Measurements from ENCODE around the gene RTP1. TPM values are rescaled to one million over a fixed set of nuclear protein-coding genes. Genes with fewer than 3 reads are reported as not detected.

The RTP1 gene
- total and polyA plus RNA-seq, 2 of the 4 experiments (the other 2 are of a cell fraction) = not detected

GRCh38 chr3:187208159-187208558 is 10.9 kb downstream of the RTP1 start:
- Histone ChIP-seq H3K18ac (ENCODE audit: low read depth, low read length) (no peak overlapping the region), H2BK15ac (ENCODE audit: low read depth, low read length) (no peak overlapping the region), H4K91ac (ENCODE audit: insufficient read depth, low read depth, low read length) (no peak overlapping the region), H3K4me1 (ENCODE audit: control insufficient read depth, insufficient read depth, low read length) (peaks cover 8% of the 10 kb centered on the region), H3K79me1 (ENCODE audit: low read depth in 1 of 2, low read length in 2 of 2) (no peaks in the 10 kb centered on the region), H3K23ac (ENCODE audit: low read depth, low read length) (no peak overlapping the region), H2AFZ (replicated peaks; ENCODE audit: low read length, poor library complexity) (no peak overlapping the region), H4K5ac (ENCODE audit: low read depth, low read length) (no peak overlapping the region), H3K56ac (ENCODE audit: extremely low read depth, insufficient read depth, low read length) (no peak overlapping the region), H2BK5ac (ENCODE audit: low read depth, low read length, poor library complexity, severe bottlenecking) (no peak overlapping the region), H3K27me3 (ENCODE audit: control insufficient read depth, insufficient read depth, low read length) (peaks cover 12% of the 10 kb centered on the region), H3K9me1 (ENCODE audit: insufficient read depth, low read length) (no peaks in the 10 kb centered on the region), H2BK20ac (ENCODE audit: low read depth, low read length) (no peak overlapping the region), H3K4ac (ENCODE audit: low read depth, low read length) (no peak overlapping the region), H3K14ac (replicated peaks; ENCODE audit: low read depth, low read length) (no peak overlapping the region), H2BK120ac (ENCODE audit: low read depth, low read length) (no peak overlapping the region), H3K9me3 (ENCODE audit: control insufficient read depth, insufficient read depth, low read length) (peaks cover 2% of the 10 kb centered on the region; the same call in 1 of the 2 replicates), H2AK9ac (replicated peaks; ENCODE audit: low read depth, low read length, poor library complexity) (no peak overlapping the region), H4K20me1 (ENCODE audit: insufficient read depth, low read length) (no peaks in the 10 kb centered on the region), H3K9ac (ENCODE audit: low read depth, low read length) (no peak overlapping the region), H4K8ac (ENCODE audit: low read depth in 2 of 2, low read length in 2 of 2) (no peak overlapping the region), H2AK5ac (ENCODE audit: low read depth, low read length) (no peak overlapping the region), H3K4me2 (ENCODE audit: low read depth, low read length) (no peak overlapping the region), H3K36me3 (ENCODE audit: control insufficient read depth, insufficient read depth, low read length) (no peaks in the 10 kb centered on the region), H3K27ac (ENCODE audit: insufficient read depth, low read length) (no peak overlapping the region), H3K4me3 (ENCODE audit: insufficient read depth, low read depth, low read length) (no peak overlapping the region)
- no TSS peak for BruUV-seq (replicated peaks)
- peak; percentile 29 for DNase-seq
- ChIA-PET POLR2A (ENCODE audit: unreplicated experiment) (no interaction called here), CTCF (no interaction called here)
- dilution Hi-C loops (cut with HindIII; ENCODE audit: low sequenced_read_pairs, unreplicated experiment) = loop anchor here (25.0 kb wide), 1 partner anchor 479 kb away; no protein-coding TSS in a partner anchor
- no peak for TF ChIP-seq SMC3 (IDR thresholded peaks at IDR 0.05; ENCODE audit: low read depth, low read length)
- no peak for TF ChIP-seq MXI1 (IDR thresholded peaks at IDR 0.05; ENCODE audit: borderline replicate concordance, low read depth, low read length)
- TF ChIP-seq RFX5 (IDR thresholded peaks at IDR 0.05; ENCODE audit: low read depth, low read length) = no peak
- TF ChIP-seq MAFK (IDR thresholded peaks at IDR 0.05; ENCODE audit: low read depth, low read length) = no peak
- no peak for TF ChIP-seq MAZ (IDR thresholded peaks at IDR 0.05; ENCODE audit: borderline replicate concordance, low read depth, low read length)
- TF ChIP-seq RAD21 (IDR thresholded peaks at IDR 0.05; ENCODE audit: low read length) = no peak
- TF ChIP-seq ELK1 (IDR thresholded peaks at IDR 0.05; ENCODE audit: borderline replicate concordance, low read depth, low read length) = no peak
- no peak for TF ChIP-seq CHD1 (IDR thresholded peaks at IDR 0.05; ENCODE audit: low read depth, low read length)
- TF ChIP-seq BHLHE40 (IDR thresholded peaks at IDR 0.05; ENCODE audit: low read depth, low read length) = no peak
- TF ChIP-seq CTCF (conservative IDR thresholded peaks at IDR 0.05; ENCODE audit: low read depth, low read length) = no peak
- TF ChIP-seq NFE2L2 (IDR thresholded peaks at IDR 0.05; ENCODE audit: low read depth, low read length) = no peak
- TF ChIP-seq RCOR1 (IDR thresholded peaks at IDR 0.05; ENCODE audit: insufficient replicate concordance, low read length) = no peak
- TF ChIP-seq USF2 (IDR thresholded peaks at IDR 0.05; ENCODE audit: low read depth, low read length) = no peak
- no peak for TF ChIP-seq FOS (IDR thresholded peaks at IDR 0.05; ENCODE audit: low read depth, low read length)
- TF ChIP-seq CEBPB (IDR thresholded peaks at IDR 0.05; ENCODE audit: low read depth, low read length) = no peak
- TF ChIP-seq POLR2A (IDR thresholded peaks at IDR 0.05; ENCODE audit: low read depth, low read length) = no peak
- ATAC-seq (ENCODE audit: low read depth) = no peak
- in situ Hi-C loops (cut with MboI; ENCODE audit: low sequenced_read_pairs) = no loop called here
- no CpG with 5 or more reads among the region's 1 CpG for WGBS, 2 experiments (ENCODE audit: extremely low coverage in 2 of 2, insufficient read length in 1 of 2)
- intact Hi-C loops (cut with micrococcal nuclease) = no loop called here

Data from IMR-90 (cell line).